HepG2 (cell line): ENCODE measurements around the gene SKIL. TPM values are rescaled to one million over a fixed set of nuclear protein-coding genes. Genes with fewer than 3 reads are reported as not detected.

ENCODE experiments used
- ATF6 ChIP-seq: sonication (generic); formaldehyde crosslinking; conservative IDR thresholded peaks from 2 replicates; pipeline ENCODE4 v1.4.0; 2020; ENCODE audit warnings: missing genetic modification reagents
- CEBPZ ChIP-seq: IDR thresholded peaks from 2 replicates; pipeline ENCODE4 v1.6.1; 2012; ENCODE audit warnings: low read length, improper control_type of control experiment
- FIP1L1 ChIP-seq: fragments of 200-400 bp; formaldehyde crosslinking; IDR thresholded peaks from 2 replicates; pipeline ENCODE4 v1.6.1; 2018; ENCODE audit warnings: low read depth, mild to moderate bottlenecking, low read length, moderate library complexity, borderline replicate concordance; ENCODE audit not compliant: insufficient read depth
- ISL2 ChIP-seq: sonication (generic); formaldehyde crosslinking; IDR thresholded peaks from 2 replicates; pipeline ENCODE4 v1.5.0; 2020; ENCODE audit warnings: missing genetic modification reagents
- KLF16 ChIP-seq, 2 experiments: sonication (generic) in 1 of 2; formaldehyde crosslinking in 1 of 2; IDR thresholded peaks; 2 replicates each; pipeline versions ENCODE4 v1.6.1 to v1.8.0; 2016 to 2023; ENCODE audit warnings: missing genetic modification reagents in 2 of 2, missing compliant biosample characterization in 1 of 2
- MAF1 ChIP-seq: sonication (generic); formaldehyde crosslinking; IDR thresholded peaks from 2 replicates; pipeline ENCODE4 v1.5.0; 2020; ENCODE audit warnings: missing genetic modification reagents, borderline replicate concordance
- MAX ChIP-seq: IDR thresholded peaks from 2 replicates; pipeline ENCODE4 v1.6.1; 2012; ENCODE audit warnings: inconsistent platforms
- MEF2D ChIP-seq: sonication (generic); formaldehyde crosslinking; IDR thresholded peaks from 2 replicates; pipeline ENCODE4 v1.5.1; 2020; ENCODE audit warnings: mild to moderate bottlenecking, missing genetic modification reagents
- MTERF4 ChIP-seq: sonication (generic); formaldehyde crosslinking; IDR thresholded peaks from 2 replicates; pipeline ENCODE4 v1.8.0; 2023; ENCODE audit warnings: mild to moderate bottlenecking, missing genetic modification reagents
- MXD1 ChIP-seq: sonication (generic); formaldehyde crosslinking; IDR thresholded peaks from 2 replicates; pipeline ENCODE4 v1.4.0; 2020; ENCODE audit warnings: mild to moderate bottlenecking, missing genetic modification reagents
- POLR2A ChIP-seq, 2 experiments: IDR thresholded peaks; 2 replicates each; pipeline ENCODE4 v1.6.1; 2011; ENCODE audit warnings: low read depth in 2 of 2, low read length in 2 of 2, mild to moderate bottlenecking in 1 of 2, moderate library complexity in 1 of 2; ENCODE audit not compliant: insufficient read depth in 1 of 2
- ZBTB42 ChIP-seq: sonication (generic); formaldehyde crosslinking; IDR thresholded peaks from 2 replicates; pipeline ENCODE4 v1.5.0; 2020; ENCODE audit warnings: mild to moderate bottlenecking, missing genetic modification reagents
- ZFP37 ChIP-seq: sonication (generic); formaldehyde crosslinking; IDR thresholded peaks from 2 replicates; pipeline ENCODE4 v1.4.0; 2020; ENCODE audit warnings: missing genetic modification reagents, borderline replicate concordance
- ZNF34 ChIP-seq: sonication (generic); formaldehyde crosslinking; IDR thresholded peaks from 2 replicates; pipeline ENCODE4 v1.4.0; 2020; ENCODE audit warnings: mild to moderate bottlenecking, missing genetic modification reagents, borderline replicate concordance
- ZNF629 ChIP-seq: sonication (generic); formaldehyde crosslinking; conservative IDR thresholded peaks from 2 replicates; pipeline ENCODE4 v1.5.0; 2020; ENCODE audit warnings: missing genetic modification reagents
- polyA plus RNA-seq, 8 experiments: library from polyadenylated mRNA; depleted of rRNA in 3 of 8; stranded (reverse) in 7 of 8; unstranded in 1 of 8; fragments of >200 nt; fragmentation: Illumina TruSeq in 4 of 8; extraction: Trizol in 4 of 8; gene quantifications; 2 replicates each; pipeline versions ENCODE4 v1.2.1 to v1.2.3, GENCODE V29; 2011 to 2016; ENCODE audit warnings: low read depth in 4 of 8, missing spikeins in 1 of 8, mixed read lengths in 1 of 8; ENCODE audit not compliant: insufficient read depth in 1 of 8
- total RNA-seq, 5 experiments: library from RNA; depleted of rRNA; stranded (reverse); fragments of >200 nt; fragmentation: Illumina TruSeq; extraction: Trizol; gene quantifications; 2 replicates each; pipeline ENCODE4 v1.2.3, GENCODE V29; 2016; ENCODE audit warnings: low read depth in 1 of 5
- TF ChIP-seq, protein P1 (sequence below), 2 experiments: sonication (generic) in 1 of 2; formaldehyde crosslinking in 1 of 2; IDR thresholded peaks; 2 replicates each; pipeline versions ENCODE4 v1.4.0 to v1.6.1; 2018 to 2020; ENCODE audit warnings: missing genetic modification reagents in 2 of 2, borderline replicate concordance in 1 of 2, low read depth in 1 of 2, mild to moderate bottlenecking in 1 of 2, missing biosample characterization in 1 of 2
- TF ChIP-seq, protein P2 (sequence below): sonication (generic); formaldehyde crosslinking; IDR thresholded peaks from 2 replicates; pipeline ENCODE4 v1.8.0; 2022; ENCODE audit warnings: low read depth, missing genetic modification reagents

SKIL gene
- total and polyA plus RNA-seq, 2 of the 13 experiments (the other 11 are each of a cell fraction or from before 2014, with no cell fraction given) = 5.2 to 20.7 TPM

DNA sequence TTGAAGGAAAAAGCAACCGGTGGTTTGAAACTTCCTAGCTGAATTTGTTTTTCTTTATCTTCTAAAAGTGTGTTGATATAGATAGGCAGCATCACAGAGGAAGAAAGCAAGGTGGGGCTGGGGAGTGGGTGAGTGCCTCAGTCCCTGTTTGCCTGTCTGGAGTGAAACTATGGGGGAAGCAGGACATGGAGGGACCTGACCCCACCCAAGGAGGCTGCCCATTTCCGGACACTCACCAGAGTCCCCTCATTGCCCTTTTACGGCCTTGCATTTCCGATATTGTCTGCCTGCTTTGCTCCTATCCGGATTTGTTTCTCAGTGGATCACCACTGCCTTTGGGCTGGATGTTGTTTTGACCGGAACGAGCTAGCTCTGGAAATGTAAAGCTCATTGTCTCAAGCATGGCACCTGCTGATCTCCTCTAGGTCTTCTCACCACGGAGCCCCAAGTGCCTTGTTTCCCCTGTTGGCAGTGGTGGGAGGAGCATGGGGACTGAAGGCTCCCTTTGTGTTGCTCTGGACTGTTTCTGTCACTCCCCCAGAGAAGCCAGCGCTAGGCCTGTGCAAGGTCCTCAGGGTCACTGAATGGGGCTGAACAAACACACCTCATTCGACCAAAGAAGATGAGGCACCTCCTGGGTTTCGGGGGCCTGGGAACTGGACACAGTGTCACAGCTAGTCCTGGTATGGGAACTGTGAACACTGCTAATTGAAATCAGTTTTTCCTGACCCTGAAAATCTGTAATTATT lies 68.2 kb downstream of the SKIL start (continued):
- TF ChIP-seq, protein P1, sequence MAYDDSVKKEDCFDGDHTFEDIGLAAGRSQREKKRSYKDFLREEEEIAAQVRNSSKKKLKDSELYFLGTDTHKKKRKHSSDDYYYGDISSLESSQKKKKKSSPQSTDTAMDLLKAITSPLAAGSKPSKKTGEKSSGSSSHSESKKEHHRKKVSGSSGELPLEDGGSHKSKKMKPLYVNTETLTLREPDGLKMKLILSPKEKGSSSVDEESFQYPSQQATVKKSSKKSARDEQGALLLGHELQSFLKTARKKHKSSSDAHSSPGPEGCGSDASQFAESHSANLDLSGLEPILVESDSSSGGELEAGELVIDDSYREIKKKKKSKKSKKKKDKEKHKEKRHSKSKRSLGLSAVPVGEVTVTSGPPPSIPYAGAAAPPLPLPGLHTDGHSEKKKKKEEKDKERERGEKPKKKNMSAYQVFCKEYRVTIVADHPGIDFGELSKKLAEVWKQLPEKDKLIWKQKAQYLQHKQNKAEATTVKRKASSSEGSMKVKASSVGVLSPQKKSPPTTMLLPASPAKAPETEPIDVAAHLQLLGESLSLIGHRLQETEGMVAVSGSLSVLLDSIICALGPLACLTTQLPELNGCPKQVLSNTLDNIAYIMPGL (CRISPR knock-in tag; IDR thresholded peaks at IDR 0.05; ENCODE audit: borderline replicate concordance in 1 of 2, low read depth in 1 of 2) = peak in 1 of 2 experiments; percentile 52; a peak in 1 of 4 replicates
- no peak for TF ChIP-seq MEF2D (CRISPR knock-in tag)
- no peak for TF ChIP-seq MXD1 (CRISPR knock-in tag)
- TF ChIP-seq ZFP37 = no peak
- no peak for TF ChIP-seq MTERF4
- TF ChIP-seq ZNF629 (CRISPR knock-in tag) = 0 out of 2 replicates have a peak, but pooled peaks have one; percentile 16
- TF ChIP-seq, protein P2, sequence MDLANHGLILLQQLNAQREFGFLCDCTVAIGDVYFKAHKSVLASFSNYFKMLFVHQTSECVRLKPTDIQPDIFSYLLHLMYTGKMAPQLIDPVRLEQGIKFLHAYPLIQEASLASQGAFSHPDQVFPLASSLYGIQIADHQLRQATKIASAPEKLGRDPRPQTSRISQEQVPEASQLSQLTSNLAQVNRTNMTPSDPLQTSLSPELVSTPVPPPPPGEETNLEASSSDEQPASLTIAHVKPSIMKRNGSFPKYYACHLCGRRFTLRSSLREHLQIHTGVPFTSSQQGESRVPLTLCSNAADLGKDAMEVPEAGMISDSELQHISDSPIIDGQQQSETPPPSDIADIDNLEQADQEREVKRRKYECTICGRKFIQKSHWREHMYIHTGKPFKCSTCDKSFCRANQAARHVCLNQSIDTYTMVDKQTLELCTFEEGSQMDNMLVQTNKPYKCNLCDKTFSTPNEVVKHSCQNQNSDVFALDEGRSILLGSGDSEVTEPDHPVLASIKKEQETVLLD (CRISPR knock-in tag) = 0 out of 2 replicates have a peak, but pooled peaks have one; percentile 16
- no peak for TF ChIP-seq ZBTB42 (CRISPR knock-in tag)
- no peak for TF ChIP-seq CEBPZ
- peak; percentile 83 to 89 for TF ChIP-seq POLR2A (IDR thresholded peaks at IDR 0.05; ENCODE audit: insufficient read depth in 1 of 2, low read depth in 2 of 2, low read length in 2 of 2)
- TF ChIP-seq MAX = peak; percentile 65
- no peak; a peak in 1 of 4 replicates for TF ChIP-seq KLF16 (CRISPR knock-in tag; IDR thresholded peaks at IDR 0.05)
- TF ChIP-seq ISL2 (CRISPR knock-in tag) = peak; percentile 71; the same call in 1 of the 2 replicates
- no peak for TF ChIP-seq MAF1 (CRISPR knock-in tag)
- no peak for TF ChIP-seq FIP1L1
- TF ChIP-seq ATF6 (CRISPR knock-in tag) = no peak
- no peak for TF ChIP-seq ZNF34 (CRISPR knock-in tag)
